GM21723 (cell line): Measurements from ENCODE around the gene YLPM1.

ENCODE experiments used
- ATAC-seq: cut with Tn5 transposase; IDR thresholded peaks from one replicate; pipeline ENCODE4 v1.9.1; 2021; ENCODE audit warnings: mild to moderate bottlenecking, moderate library complexity; ENCODE audit not compliant: unreplicated experiment

Gene YLPM1

GRCh38 chr14:74840603-74841030 lies 77.5 kb downstream of the YLPM1 start:
- peak; percentile 50 for ATAC-seq

- peak; percentile 83 for ATAC-seq
Observed at GRCh38 chr14:74841230-74842207, 78.4 kb downstream of the YLPM1 start.

DNA sequence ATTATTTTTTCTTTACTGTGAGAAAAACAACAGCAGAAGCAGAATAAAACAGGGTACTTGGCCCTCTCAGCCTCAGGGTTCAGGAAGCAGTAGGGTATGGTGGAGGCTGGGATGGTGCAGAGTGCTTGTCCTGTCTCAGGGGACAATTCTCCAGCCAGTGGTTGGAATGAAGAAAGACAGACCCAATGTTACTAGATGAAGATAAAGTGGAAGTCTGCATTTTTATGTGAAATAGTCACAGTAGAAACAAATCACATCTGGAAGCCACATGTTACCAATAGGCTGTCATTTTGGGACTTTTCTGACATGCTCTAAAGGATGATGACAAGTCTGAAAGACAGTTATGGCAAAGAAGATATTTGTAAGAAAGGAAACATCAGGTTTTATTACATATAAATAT lies 80.5 kb downstream of the YLPM1 start:
- ATAC-seq = no peak

- ATAC-seq = no peak
Observed at GRCh38 chr14:74846168-74846567, 83.1 kb downstream of the YLPM1 start.

DNA sequence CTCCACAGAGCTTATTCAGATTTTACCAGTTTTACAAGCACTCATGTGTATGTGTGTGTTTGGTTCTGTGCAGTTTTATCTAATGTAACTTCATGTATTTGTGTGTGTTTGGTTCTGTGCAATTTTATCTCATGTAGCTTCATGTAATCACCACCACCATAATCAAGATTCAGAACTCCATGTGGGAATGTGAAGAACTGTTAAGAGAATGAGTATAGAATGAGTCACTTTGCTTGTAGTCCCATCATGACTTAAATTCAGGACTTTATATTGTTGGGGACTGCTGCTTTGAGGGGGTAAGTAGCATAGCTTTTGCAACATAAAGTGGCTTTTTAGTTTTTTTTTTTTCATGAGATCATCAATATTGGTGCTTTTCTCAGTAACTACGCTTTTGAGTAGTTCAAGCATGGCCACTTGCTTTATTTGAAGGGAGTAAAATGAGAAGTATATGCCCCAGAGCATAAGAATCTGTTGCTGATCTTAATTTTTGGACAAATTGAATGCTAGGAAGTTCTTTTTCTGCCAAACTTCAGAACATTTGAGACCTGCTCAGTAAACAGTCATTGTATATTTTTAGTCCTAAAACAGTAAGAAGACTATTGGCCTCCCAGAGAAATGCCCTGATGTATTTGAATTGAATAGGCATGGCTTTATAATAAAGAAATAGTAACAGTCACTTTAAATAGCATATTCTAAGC lies 84.0 kb downstream of the YLPM1 start:
- ATAC-seq = no peak

DNA sequence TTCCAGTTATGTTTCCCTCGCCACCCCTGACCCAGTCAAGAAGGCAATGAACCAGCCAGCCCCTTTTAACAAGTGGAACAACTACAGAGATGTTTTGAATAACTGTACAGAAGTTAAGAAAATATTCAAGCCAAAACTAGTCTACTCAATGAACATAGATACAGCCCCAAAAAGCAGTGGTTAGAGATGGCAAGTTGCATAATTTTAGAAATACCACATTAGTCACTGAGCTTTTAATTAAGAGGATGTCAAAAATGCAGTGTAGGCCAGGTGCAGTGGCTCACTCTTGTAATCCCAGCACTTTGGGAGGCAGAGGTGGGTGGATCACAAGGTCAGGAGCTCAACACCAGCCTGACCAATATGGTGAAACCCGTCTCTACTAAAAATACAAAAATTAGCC lies 85.7 kb downstream of the YLPM1 start:
- ATAC-seq = no peak

DNA sequence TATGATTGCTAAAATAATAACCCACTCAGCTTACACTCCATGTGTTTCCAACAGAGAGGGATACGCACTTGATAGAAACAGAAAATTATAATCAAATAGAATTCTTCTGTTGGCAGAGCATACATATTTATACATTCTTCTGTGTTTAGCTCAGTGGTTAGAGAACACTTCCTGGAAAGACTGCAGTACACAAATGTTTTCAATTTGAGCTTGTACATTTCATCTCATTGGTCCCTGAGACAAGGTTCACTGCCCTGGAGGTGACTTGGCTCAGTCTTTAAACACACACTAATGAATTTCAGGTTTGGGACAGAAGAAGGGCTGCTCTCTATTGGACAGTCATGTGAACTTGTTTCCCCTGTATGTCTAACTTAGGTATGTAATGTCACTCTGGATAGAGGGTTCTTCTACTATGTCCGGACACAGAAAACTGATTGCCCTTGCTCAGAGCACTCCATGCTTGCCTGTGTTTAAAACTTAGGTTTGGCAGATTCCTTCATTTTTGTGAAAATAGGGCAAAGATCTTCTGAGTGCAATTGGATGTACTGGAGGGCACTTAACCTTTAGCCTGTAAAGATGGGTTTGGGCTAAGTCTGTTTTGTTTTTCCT lies 89.9 kb downstream of the YLPM1 start:
- no peak for ATAC-seq

DNA sequence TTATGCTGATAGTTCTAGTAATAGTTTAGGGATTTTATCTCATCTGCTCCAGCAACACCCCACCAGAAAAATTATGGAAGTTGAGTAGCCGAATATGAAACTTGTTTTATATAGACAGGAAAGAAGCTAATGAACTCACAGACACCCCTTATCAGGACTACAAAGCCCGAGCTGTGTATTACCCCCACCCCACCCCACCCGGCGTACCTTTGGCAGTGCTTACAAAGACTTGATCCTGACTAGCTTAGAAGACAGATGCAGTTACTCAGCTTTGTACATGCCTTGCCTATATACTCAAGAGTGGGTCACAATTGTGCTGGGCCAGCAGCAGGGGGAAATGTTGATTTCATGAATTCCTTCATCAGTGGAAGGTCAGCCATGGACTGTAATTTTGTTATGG lies 90.5 kb downstream of the YLPM1 start:
- no peak for ATAC-seq

GRCh38 chr14:74855021-74855420 lies 91.9 kb downstream of the YLPM1 start:
- ATAC-seq = no peak

GRCh38 chr14:74855945-74856344 lies 92.8 kb downstream of the YLPM1 start:
- no peak for ATAC-seq

GRCh38 chr14:74856366-74856765 lies 93.2 kb downstream of the YLPM1 start:
- no peak for ATAC-seq

GRCh38 chr14:74858022-74858421 lies 94.9 kb downstream of the YLPM1 start:
- no peak for ATAC-seq

DNA sequence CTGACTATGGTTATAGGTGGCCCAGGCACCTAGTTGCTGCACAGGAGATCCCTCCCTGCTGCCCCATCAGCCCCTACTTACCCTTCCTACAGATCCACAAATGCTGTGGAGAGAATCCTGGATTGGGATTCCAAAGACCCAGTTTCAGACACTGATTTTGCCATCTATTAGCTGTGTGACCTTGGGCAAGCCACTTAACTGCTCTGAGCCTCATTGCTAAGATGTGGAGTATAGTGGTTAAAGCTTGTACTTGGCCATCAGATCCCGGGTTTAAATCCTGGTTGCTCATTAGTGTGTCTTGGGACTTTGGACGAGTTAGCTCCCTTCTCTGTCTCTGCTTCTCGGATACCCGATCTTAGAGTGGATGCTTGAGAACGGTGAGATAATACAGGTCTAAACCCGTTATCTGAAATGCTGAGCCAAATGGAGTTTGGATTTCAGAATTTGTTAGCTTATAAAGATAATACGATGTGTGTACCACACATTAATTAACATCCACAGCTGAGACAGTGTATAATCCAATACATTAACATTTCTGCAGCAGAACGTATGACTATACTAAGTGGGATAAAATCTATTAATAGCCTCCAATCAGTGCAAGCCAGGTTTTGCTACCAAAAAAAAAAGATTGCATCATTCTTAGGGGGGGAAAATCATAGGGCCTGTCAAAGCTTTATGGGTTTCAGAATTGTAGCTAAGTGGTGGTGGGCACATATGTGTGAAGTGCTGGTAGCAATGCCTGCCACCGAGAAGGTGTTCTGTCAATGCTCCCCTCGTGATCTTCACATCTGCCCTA lies 96.8 kb downstream of the YLPM1 start:
- ATAC-seq = no peak

DNA sequence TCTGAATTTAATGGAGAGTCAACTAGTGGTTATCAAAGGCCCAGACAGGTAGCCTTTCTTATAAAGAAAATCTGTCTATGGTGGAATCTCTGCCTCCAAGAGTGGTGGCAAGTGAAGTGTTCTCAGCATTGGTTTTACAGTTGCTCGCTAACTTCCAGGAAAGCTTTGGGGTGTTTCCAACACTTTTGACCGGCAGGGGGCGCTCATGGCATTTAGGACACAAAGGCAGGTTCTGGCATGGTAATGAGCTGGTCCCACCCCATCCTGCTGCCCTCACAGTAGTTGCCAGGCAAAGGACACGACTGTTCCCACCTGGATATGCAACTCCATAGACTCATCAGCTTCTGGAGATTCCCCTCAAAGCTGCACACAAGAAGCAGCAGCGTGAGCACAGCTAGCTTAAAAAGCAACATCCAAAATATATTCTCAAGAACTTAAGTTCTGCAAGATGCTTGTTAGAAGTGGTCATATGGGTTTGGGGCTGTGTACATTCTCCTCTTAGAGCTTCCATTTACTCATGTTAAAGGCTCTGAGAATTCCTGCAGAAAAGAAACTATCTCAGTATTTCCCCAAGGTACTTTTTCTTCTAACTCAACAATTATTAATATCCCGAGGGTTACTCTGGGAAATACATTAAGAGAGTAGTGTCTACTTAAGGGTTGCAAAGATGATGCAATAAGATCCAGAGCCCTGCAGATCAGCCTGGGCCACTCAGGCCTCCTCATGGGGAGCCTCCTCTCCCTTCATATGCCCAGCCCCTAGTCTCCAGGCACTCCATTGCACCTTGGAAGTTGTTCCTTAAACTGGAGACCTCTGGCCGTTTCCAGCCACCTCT lies 98.0 kb downstream of the YLPM1 start:
- ATAC-seq = peak; percentile 61

DNA sequence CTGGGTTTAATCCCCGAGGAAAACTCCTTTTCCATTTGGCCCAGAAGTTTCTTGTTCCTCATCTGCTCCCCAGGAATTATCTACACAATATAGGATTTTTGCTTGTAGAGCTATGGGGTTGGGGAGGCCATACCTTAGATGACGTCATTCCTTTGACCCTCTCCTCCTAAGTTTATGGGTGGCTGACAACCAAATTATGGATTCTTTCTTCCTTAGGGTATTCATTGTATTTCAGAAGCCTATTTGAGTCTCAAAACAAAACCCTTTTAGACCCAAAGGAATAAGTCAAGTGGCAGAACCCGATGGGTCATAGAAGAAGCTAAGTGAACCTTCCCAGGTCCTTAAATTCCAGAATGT lies 98.6 kb downstream of the YLPM1 start:
- no peak for ATAC-seq

GRCh38 chr14:74863274-74863673 lies 100.2 kb downstream of the YLPM1 start:
- ATAC-seq = no peak

- ATAC-seq = no peak
Observed at GRCh38 chr14:74864198-74864597, 101.1 kb downstream of the YLPM1 start.

DNA sequence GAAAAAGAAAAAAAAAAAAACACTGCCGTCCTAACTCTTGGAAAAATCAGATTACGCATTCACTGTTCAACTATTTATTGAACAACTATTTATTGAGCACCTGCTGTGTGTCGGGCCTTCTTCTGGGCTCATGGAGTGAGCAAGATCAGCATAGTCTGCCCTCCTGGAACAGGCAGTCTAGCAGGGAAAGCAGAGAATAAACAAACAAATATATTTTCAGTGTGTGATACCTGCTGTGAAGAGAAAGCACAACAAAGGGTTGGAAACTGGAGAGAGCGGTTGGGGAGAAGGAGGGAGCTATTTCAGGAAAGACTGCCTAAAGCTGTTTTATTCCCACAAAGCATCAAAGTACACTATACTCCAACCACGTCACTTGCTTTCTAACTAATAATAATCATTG lies 102.0 kb downstream of the YLPM1 start:
- no peak for ATAC-seq

DNA sequence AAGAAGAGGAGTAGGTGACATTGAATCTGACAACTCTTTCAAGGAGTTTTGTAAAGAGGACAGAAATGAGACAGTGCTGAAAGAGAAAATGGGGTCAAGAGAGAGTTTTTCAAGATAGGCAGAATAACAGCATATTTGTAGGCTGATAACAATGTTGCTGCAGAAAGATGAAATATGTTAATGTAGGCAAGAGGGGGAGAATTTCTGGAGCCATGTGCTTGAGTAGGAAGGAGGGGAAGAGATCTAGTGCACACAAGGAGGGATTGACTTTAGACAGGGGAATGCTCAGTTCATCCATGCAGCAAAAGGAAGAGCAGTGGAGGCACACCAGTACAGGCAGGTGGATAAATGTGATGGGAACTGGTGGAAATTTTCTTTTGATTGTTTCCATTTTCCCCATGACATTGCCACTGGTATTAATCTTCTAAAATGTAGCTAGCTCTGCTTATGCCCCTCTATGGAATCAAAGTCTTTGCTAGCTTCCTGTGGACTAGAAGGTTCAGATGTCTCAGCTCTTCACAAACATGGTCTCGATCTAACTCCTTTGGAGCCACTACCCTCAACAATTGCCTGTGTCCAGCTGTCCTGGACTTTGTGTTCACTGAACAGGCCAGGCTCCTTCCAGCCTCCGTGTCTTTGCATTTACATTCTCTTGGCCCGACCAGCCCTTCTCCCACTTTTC lies 103.7 kb downstream of the YLPM1 start:
- no peak for ATAC-seq
